Activated CD8-positive, alpha-beta T cell treated with anti-CD3 and anti-CD28 coated beads for 36 hours (primary cell): ENCODE data around the gene ACER3. TPM values are rescaled to one million over a fixed set of nuclear protein-coding genes. Genes with fewer than 3 reads are reported as not detected.

ENCODE experiments used
- ATAC-seq: fragments of 200-7000 bp; cut with Tn5 transposase; one replicate; pipeline ENCODE4 v1.10.0; 2021; ENCODE audit warnings: mild to moderate bottlenecking, moderate library complexity
- CTCF ChIA-PET: fragments of 350-600 bp; sonication (Branson Sonifier 250); formaldehyde crosslinking; loops from one replicate; lab custom pipeline; 2021; ENCODE audit warnings: antibody characterized with exemption; lab: Charles Lee
- POLR2A ChIA-PET: fragments of 350-600 bp; sonication (Branson Sonifier 250); formaldehyde crosslinking; loops from one replicate; lab custom pipeline; 2021; ENCODE audit warnings: antibody characterized with exemption; lab: Charles Lee
- DNase-seq: peaks from one replicate; pipeline ENCODE4 v3.0.0-alpha.2; 2020
- H3K27ac Mint-ChIP-seq: one replicate; pipeline ENCODE4 v1.8.0; 2021; ENCODE audit warnings: mild to moderate bottlenecking, mixed read lengths
- H3K27me3 Mint-ChIP-seq: one replicate; pipeline ENCODE4 v1.8.0; 2021; ENCODE audit warnings: mixed read lengths
- H3K36me3 Mint-ChIP-seq: one replicate; pipeline ENCODE4 v1.8.0; 2021; ENCODE audit warnings: low read depth, mixed read lengths
- H3K4me1 Mint-ChIP-seq: one replicate; pipeline ENCODE4 v1.8.0; 2021; ENCODE audit warnings: low read depth, mixed read lengths
- H3K4me3 Mint-ChIP-seq: one replicate; pipeline ENCODE4 v1.8.0; 2021; ENCODE audit warnings: mild to moderate bottlenecking, moderate library complexity, mixed read lengths
- H3K9me3 Mint-ChIP-seq: one replicate; pipeline ENCODE4 v1.8.0; 2021; ENCODE audit warnings: mixed read lengths
- CTCF ChIP-seq: fragments of 200-600 bp; IDR thresholded peaks from one replicate; pipeline ENCODE4 v1.8.0; 2022; ENCODE audit warnings: antibody characterized with exemption, mild to moderate bottlenecking
- intact Hi-C: fragments of 100-400 bp; cut with micrococcal nuclease; formaldehyde crosslinking; loops from one replicate; pipeline ENCODE4 v1.10.0; 2022
- total RNA-seq, 2 experiments: library from RNA; stranded (reverse); gene quantifications; one replicate each; pipeline ENCODE4 v1.2.3, GENCODE V29; 2021

The ACER3 gene
- total RNA-seq, 2 experiments from 2014 or later, result 10.0 to 10.2 TPM

- Mint-ChIP-seq H3K4me1 (no peaks in the 10 kb centered on the region), H3K36me3 (peaks cover 9% of the 10 kb centered on the region), H3K27ac (no peak overlapping the region), H3K9me3 (peaks cover 4% of the 10 kb centered on the region), H3K27me3 (no peaks in the 10 kb centered on the region), H3K4me3 (no peak overlapping the region)
- intact Hi-C loops, result no loop called here
- CTCF ChIA-PET, result interaction anchor here (3.8 kb wide), 1 partner anchor 60 kb away, joined by 20 read pairs; no protein-coding TSS in a partner anchor
- TF ChIP-seq CTCF, result no peak
- ATAC-seq (no peak), DNase-seq (no peak)
- POLR2A ChIA-PET, result no interaction called here
Measured at GRCh38 chr11:76978818-76979217, 118.1 kb downstream of the ACER3 start.

- CTCF ChIA-PET, result interaction anchor here (3.8 kb wide), 1 partner anchor 61 kb away, joined by 20 read pairs; no protein-coding TSS in a partner anchor
- peaks cover 4% of the 10 kb centered on the region for H3K9me3 Mint-ChIP-seq
- no peaks in the 10 kb centered on the region for H3K4me1 Mint-ChIP-seq
- H3K27ac Mint-ChIP-seq, result no peak overlapping the region
- DNase-seq, result no peak
- H3K4me3 Mint-ChIP-seq, result no peak overlapping the region
- H3K27me3 Mint-ChIP-seq, result no peaks in the 10 kb centered on the region
- POLR2A ChIA-PET, result no interaction called here
- intact Hi-C loops, result no loop called here
- no peak for TF ChIP-seq CTCF
- ATAC-seq, result no peak
- peaks cover 9% of the 10 kb centered on the region for H3K36me3 Mint-ChIP-seq
Measured at GRCh38 chr11:76980196-76980595, 119.5 kb downstream of the ACER3 start.

GRCh38 chr11:76984743-76985142 lies 124.0 kb downstream of the ACER3 start:
- ATAC-seq, result no peak

GRCh38 chr11:76987203-76987602 lies 126.5 kb downstream of the ACER3 start:
- H3K36me3 Mint-ChIP-seq, result no peaks in the 10 kb centered on the region
- ATAC-seq (no peak), DNase-seq (no peak)
- ChIA-PET POLR2A (no interaction called here), CTCF (interaction anchor here (2.2 kb wide), 1 partner anchor 68 kb away, joined by 11 read pairs; no protein-coding TSS in a partner anchor)
- H3K27me3 Mint-ChIP-seq, result no peaks in the 10 kb centered on the region
- TF ChIP-seq CTCF, result no peak
- intact Hi-C loops, result no loop called here
- H3K4me3 Mint-ChIP-seq, result no peak overlapping the region
- no peaks in the 10 kb centered on the region for H3K9me3 Mint-ChIP-seq
- H3K27ac Mint-ChIP-seq, result no peak overlapping the region
- H3K4me1 Mint-ChIP-seq, result no peaks in the 10 kb centered on the region

More at GRCh38 chr11:76984743-76985142, 124.0 kb downstream of the ACER3 start:
- intact Hi-C loops, result no loop called here
- ChIA-PET POLR2A (no interaction called here), CTCF (no interaction called here)
- DNase-seq, result no peak
- no peaks in the 10 kb centered on the region for H3K9me3 Mint-ChIP-seq
- H3K27me3 Mint-ChIP-seq, result no peaks in the 10 kb centered on the region
- H3K4me1 Mint-ChIP-seq, result no peaks in the 10 kb centered on the region
- H3K4me3 Mint-ChIP-seq, result no peak overlapping the region
- H3K36me3 Mint-ChIP-seq, result no peaks in the 10 kb centered on the region
- no peak overlapping the region for H3K27ac Mint-ChIP-seq
- TF ChIP-seq CTCF, result no peak

GRCh38 chr11:76990628-76991027 lies 129.9 kb downstream of the ACER3 start:
- intact Hi-C loops, result no loop called here
- no peak for ATAC-seq
- Mint-ChIP-seq H3K27me3 (no peaks in the 10 kb centered on the region), H3K4me3 (no peak overlapping the region), H3K27ac (no peak overlapping the region), H3K36me3 (no peaks in the 10 kb centered on the region), H3K9me3 (no peaks in the 10 kb centered on the region), H3K4me1 (no peaks in the 10 kb centered on the region)
- ChIA-PET POLR2A (no interaction called here), CTCF (interaction anchor here (2.4 kb wide), 1 partner anchor 71 kb away, joined by 6 read pairs; no protein-coding TSS in a partner anchor)
- DNase-seq, result no peak
- TF ChIP-seq CTCF, result no peak
